Measurements from ENCODE around the gene SEPTIN3.

DNA sequence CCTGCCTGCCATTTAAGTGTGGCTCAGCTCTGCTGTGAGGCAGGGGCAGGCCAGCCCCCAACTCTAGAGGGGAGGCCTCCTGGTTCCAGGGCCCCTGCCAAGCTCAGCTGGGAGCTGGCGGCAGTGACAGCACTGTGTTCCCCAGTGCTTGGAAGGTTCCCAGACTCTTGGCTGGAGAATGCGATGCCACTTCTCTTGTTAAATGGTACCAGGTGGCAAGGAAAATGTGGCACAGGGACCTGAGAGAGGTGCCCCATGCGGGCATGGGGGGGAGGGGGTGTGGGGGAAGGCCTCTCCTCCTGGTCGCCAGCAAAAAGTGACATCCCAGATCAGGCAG, 34.3 kb upstream of the SEPTIN3 start:
- TF ChIP-seq ARID2 (IDR thresholded peaks at IDR 0.05) (no peak), MEF2A (IDR thresholded peaks at IDR 0.05; ENCODE audit: control insufficient read depth, low read depth, low read length) (no peak), POLR2A (conservative IDR thresholded peaks at IDR 0.05) (no peak)
